OCI-LY7 (cell line): ENCODE data around the gene FGD2. TPM values are rescaled to one million over a fixed set of nuclear protein-coding genes. Genes with fewer than 3 reads are reported as not detected.

Experiments
- BruUV-seq: library from RNA; stranded (reverse); fragments of 400-500 nt; replicated peaks from 2 replicates; lab custom pipeline; 2021; lab: Mats Ljungman, UMichigan
- CTCF ChIA-PET: fragments of 300-600 bp; sonication (Branson Sonifier 250); formaldehyde crosslinking; loops from one replicate; lab custom pipeline; 2022; ENCODE audit warnings: antibody characterized with exemption; ENCODE audit not compliant: unreplicated experiment; lab: Charles Lee
- POLR2A ChIA-PET: fragments of 300-600 bp; sonication (Branson Sonifier 250); formaldehyde crosslinking; loops from one replicate; lab custom pipeline; 2022; ENCODE audit warnings: antibody characterized with exemption; lab: Charles Lee
- DNase-seq: peaks from one replicate; pipeline ENCODE4 v3.0.0-alpha.2; 2015; ENCODE audit warnings: low spot score
- H2AFZ ChIP-seq: fragments of 200-600 bp; sonication (generic), shearing (Covaris generic); 2 replicates; pipeline ENCODE4 v1.6.1; 2014; ENCODE audit warnings: mild to moderate bottlenecking, antibody characterized with exemption, low read length, moderate library complexity
- H3K27ac ChIP-seq: fragments of 200-600 bp; sonication (generic); 2 replicates; pipeline ENCODE4 v1.5.1; 2014; ENCODE audit warnings: mixed run types, low read depth, mild to moderate bottlenecking, moderate library complexity, low read length, inconsistent platforms; ENCODE audit not compliant: poor library complexity, severe bottlenecking
- H3K36me3 ChIP-seq: fragments of 200-600 bp; sonication (generic); 2 replicates; pipeline ENCODE4 v1.6.1; 2014; ENCODE audit warnings: mild to moderate bottlenecking, antibody characterized with exemption, low read length, moderate library complexity, mixed read lengths; ENCODE audit not compliant: insufficient read depth
- H3K4me1 ChIP-seq: fragments of 200-600 bp; sonication (generic); 2 replicates; pipeline ENCODE4 v1.5.1; 2014; ENCODE audit warnings: mild to moderate bottlenecking, low read length; ENCODE audit not compliant: insufficient read depth, poor library complexity, severe bottlenecking
- H3K4me2 ChIP-seq: fragments of 200-600 bp; sonication (generic); 2 replicates; pipeline ENCODE4 v1.6.1; 2014; ENCODE audit warnings: mild to moderate bottlenecking, low read length
- H3K4me3 ChIP-seq: fragments of 200-600 bp; sonication (generic); 2 replicates; pipeline ENCODE4 v1.5.1; 2014; ENCODE audit warnings: mild to moderate bottlenecking, low read depth, low read length; ENCODE audit not compliant: poor library complexity, severe bottlenecking
- H3K79me2 ChIP-seq: fragments of 200-600 bp; sonication (generic); 2 replicates; pipeline ENCODE4 v1.6.1; 2016; ENCODE audit warnings: low read depth, mild to moderate bottlenecking, low read length, moderate library complexity, mixed read lengths; ENCODE audit not compliant: insufficient read depth
- H3K9me2 ChIP-seq: fragments of 200-600 bp; sonication (generic); 2 replicates; pipeline ENCODE4 v1.6.1; 2016; ENCODE audit warnings: mild to moderate bottlenecking, low read length, mixed read lengths; ENCODE audit not compliant: insufficient read depth
- H3K9me3 ChIP-seq: fragments of 200-600 bp; sonication (generic); 2 replicates; pipeline ENCODE4 v1.6.1; 2014; ENCODE audit warnings: mild to moderate bottlenecking, mixed run types, low read length, mixed read lengths
- H4K20me1 ChIP-seq: fragments of 200-600 bp; sonication (generic); 2 replicates; pipeline ENCODE4 v1.6.1; 2014; ENCODE audit warnings: mild to moderate bottlenecking, antibody characterized with exemption, low read length, moderate library complexity, mixed read lengths; ENCODE audit not compliant: insufficient read depth
- EZH2phosphoT487 ChIP-seq: fragments of 200-600 bp; sonication (generic); IDR thresholded peaks from 2 replicates; pipeline ENCODE4 v1.6.1; 2018; ENCODE audit warnings: low read depth, borderline replicate concordance, mild to moderate bottlenecking, mixed run types, antibody characterized with exemption, low read length, moderate library complexity, mixed read lengths
- intact Hi-C: fragments of 100-400 bp; cut with micrococcal nuclease; formaldehyde crosslinking; loops from one replicate; pipeline ENCODE4 v1.10.0; 2022; ENCODE audit not compliant: unreplicated experiment
- total RNA-seq, 2 experiments: library from RNA; depleted of rRNA in 1 of 2; stranded (reverse); fragments of >200 nt in 1 of 2; shearing (Covaris generic) in 1 of 2; gene quantifications; 2 replicates each; pipeline ENCODE4 v1.2.3, GENCODE V29; 2014 to 2022
- TF ChIP-seq, protein P1 (sequence below): fragments of 200-600 bp; sonication (generic); conservative IDR thresholded peaks from 2 replicates; pipeline ENCODE4 v1.5.1; 2014; ENCODE audit warnings: mild to moderate bottlenecking, antibody characterized with exemption, low read length, moderate library complexity, mixed read lengths

FGD2 gene
- total RNA-seq, 2 experiments from 2014 or later = 27.8 to 48.6 TPM

GRCh38 chr6:37047689-37048402 lies 42.4 kb downstream of the FGD2 start:
- intact Hi-C loops = no loop called here
- Histone ChIP-seq H3K4me2 (0 out of 2 replicates have a peak overlapping the region, but pooled peaks have one; percentile 63), H3K4me3 (no peak overlapping the region), H3K27ac (no peak overlapping the region), H4K20me1 (peaks cover 3% of the 10 kb centered on the region; the same call in 1 of the 2 replicates), H3K9me3 (no peaks in the 10 kb centered on the region), H3K9me2 (no peaks in the 10 kb centered on the region), H3K4me1 (peaks cover 41% of the 10 kb centered on the region), H3K79me2 (no peaks in the 10 kb centered on the region), H2AFZ (no peak overlapping the region), H3K36me3 (no peaks in the 10 kb centered on the region)
- POLR2A ChIA-PET = interaction anchor here (0.9 kb wide), 1 partner anchor 145 kb away, joined by 3 read pairs; no protein-coding TSS in a partner anchor
- CTCF ChIA-PET = interaction anchor here (0.6 kb wide), 1 partner anchor 1559 kb away, joined by 3 read pairs; no protein-coding TSS in a partner anchor
- TF ChIP-seq, protein P1, sequence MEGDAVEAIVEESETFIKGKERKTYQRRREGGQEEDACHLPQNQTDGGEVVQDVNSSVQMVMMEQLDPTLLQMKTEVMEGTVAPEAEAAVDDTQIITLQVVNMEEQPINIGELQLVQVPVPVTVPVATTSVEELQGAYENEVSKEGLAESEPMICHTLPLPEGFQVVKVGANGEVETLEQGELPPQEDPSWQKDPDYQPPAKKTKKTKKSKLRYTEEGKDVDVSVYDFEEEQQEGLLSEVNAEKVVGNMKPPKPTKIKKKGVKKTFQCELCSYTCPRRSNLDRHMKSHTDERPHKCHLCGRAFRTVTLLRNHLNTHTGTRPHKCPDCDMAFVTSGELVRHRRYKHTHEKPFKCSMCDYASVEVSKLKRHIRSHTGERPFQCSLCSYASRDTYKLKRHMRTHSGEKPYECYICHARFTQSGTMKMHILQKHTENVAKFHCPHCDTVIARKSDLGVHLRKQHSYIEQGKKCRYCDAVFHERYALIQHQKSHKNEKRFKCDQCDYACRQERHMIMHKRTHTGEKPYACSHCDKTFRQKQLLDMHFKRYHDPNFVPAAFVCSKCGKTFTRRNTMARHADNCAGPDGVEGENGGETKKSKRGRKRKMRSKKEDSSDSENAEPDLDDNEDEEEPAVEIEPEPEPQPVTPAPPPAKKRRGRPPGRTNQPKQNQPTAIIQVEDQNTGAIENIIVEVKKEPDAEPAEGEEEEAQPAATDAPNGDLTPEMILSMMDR = no peak
- no peak for TF ChIP-seq EZH2phosphoT487
- no TSS peak for BruUV-seq
- DNase-seq = no peak

- Histone ChIP-seq H2AFZ (no peak overlapping the region; the same call in 1 of the 2 replicates), H3K4me1 (peaks cover 41% of the 10 kb centered on the region), H3K4me2 (peak overlapping the region; percentile 63), H3K4me3 (no peak overlapping the region), H3K9me3 (no peaks in the 10 kb centered on the region), H3K36me3 (no peaks in the 10 kb centered on the region), H3K79me2 (no peaks in the 10 kb centered on the region), H3K9me2 (no peaks in the 10 kb centered on the region), H3K27ac (no peak overlapping the region), H4K20me1 (peaks cover 3% of the 10 kb centered on the region; the same call in 1 of the 2 replicates)
- BruUV-seq = no TSS peak
- ChIA-PET POLR2A (no interaction called here), CTCF (interaction anchor here (3.4 kb wide), 1 partner anchor 123 kb away, joined by 13 read pairs; no protein-coding TSS in a partner anchor)
- TF ChIP-seq, protein P1 = no peak
- TF ChIP-seq EZH2phosphoT487 = no peak
- DNase-seq = no peak
- intact Hi-C loops = no loop called here
These were observed 43.0 kb downstream of the FGD2 start for GRCh38 chr6:37048403-37048850.
